GM18526 (cell line): ENCODE measurements around the gene OR52W1.

Experiments
- POLR2A ChIP-seq: IDR thresholded peaks from 3 replicates; pipeline ENCODE4 v1.6.1; 2011; ENCODE audit not compliant: insufficient read length; ENCODE audit errors: extremely low read depth

Gene OR52W1, protein sequence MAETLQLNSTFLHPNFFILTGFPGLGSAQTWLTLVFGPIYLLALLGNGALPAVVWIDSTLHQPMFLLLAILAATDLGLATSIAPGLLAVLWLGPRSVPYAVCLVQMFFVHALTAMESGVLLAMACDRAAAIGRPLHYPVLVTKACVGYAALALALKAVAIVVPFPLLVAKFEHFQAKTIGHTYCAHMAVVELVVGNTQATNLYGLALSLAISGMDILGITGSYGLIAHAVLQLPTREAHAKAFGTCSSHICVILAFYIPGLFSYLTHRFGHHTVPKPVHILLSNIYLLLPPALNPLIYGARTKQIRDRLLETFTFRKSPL

GRCh38 chr11:6199174-6199810 lies at the start of gene OR52W1:
OR52W1 (plus strand) TSS chr11:6199224; CDS start chr11:6199224, 0 bp downstream.
- no peak for TF ChIP-seq POLR2A

GRCh38 chr11:6151117-6151516 lies 47.9 kb upstream of the OR52W1 start:
- no peak for TF ChIP-seq POLR2A

GRCh38 chr11:6152126-6152525 lies 46.9 kb upstream of the OR52W1 start:
- TF ChIP-seq POLR2A, result no peak

DNA sequence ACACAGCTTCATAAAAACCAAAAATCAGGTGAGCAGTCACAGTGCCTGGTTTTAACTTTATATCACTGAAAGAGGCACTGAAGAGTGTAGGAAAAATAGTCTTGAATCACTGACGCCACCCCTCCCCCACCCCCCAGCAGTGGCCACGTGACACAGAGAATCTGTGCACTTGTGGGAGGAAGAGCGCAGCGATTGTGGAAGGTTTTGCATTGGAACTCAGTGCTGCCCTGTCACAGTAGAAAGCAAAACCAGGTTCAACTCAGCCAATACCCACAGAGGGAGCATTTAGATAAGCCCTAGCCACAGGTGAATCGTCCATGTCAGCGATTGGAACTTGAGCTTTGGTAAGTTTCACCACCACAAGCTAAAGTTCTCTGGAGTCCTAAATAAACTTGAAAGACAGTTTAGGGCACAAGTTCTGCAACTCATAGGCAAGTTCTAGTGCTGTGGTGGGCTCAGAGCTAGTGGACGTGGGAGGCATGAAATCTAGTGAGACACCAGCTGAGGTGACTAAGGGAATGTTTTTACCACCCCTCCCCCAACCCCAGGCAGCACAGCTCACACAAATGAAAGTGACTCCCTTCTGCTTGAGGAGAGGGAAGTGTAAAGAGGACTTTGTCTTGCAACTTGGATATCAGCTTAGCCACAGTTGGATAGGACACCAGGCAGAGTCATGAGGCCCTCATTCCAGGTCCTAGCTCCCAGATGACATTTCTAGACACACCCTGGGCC lies 42.2 kb upstream of the OR52W1 start:
- no peak for TF ChIP-seq POLR2A

- no peak for TF ChIP-seq POLR2A
These were observed 28.8 kb upstream of the OR52W1 start, which contains the start of gene OR52B2 for GRCh38 chr11:6170226-6170625. OR52B2 (minus strand) TSS chr11:6170326; CDS start chr11:6170326, 0 bp downstream.

GRCh38 chr11:6175440-6175839 lies 23.6 kb upstream of the OR52W1 start:
- no peak for TF ChIP-seq POLR2A

GRCh38 chr11:6191742-6192141 lies 7.3 kb upstream of the OR52W1 start:
- no peak for TF ChIP-seq POLR2A

DNA sequence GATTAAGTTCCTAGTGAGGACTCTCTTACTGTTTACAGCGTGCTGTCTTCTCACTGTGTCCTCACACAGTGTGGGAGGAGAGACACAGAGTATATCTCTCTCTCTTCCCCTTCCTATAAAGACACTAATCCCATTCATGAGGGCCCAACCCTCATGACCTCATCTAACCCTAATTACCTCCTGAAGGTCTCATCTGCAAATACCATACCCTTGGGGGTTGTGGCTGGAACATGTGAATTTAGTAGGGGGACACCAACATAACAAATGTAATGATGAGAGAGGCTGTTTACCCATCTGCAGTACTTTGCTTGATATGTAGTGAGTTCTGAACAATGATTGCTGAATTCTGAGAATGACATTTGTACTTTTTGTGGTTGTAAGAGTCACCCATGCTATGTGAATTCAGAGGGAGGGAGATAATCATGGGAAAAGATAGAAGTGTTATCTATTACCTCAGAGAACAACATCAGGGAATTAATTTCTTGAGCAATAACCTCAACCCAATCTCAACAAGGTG lies 4.9 kb upstream of the OR52W1 start:
- TF ChIP-seq POLR2A, result no peak

DNA sequence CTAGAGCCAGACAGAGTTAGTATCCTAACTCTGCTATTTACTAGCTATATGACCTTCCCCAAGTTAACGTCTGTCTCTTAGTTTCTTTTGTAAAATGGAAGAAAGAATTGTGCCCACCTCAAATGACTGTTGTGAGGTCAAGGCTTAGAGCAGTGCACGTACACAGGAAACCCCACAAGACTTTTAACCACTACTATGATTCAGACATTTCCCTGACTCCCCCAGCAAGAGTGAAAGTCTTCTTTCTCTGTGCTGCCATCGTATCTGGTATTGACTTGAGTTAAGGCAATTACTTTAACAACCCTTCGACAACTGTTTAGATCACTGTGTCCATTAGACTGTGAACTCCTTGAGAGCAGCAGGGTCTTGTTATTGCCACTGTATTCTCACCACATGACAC lies 2.6 kb upstream of the OR52W1 start:
- TF ChIP-seq POLR2A, result no peak

DNA sequence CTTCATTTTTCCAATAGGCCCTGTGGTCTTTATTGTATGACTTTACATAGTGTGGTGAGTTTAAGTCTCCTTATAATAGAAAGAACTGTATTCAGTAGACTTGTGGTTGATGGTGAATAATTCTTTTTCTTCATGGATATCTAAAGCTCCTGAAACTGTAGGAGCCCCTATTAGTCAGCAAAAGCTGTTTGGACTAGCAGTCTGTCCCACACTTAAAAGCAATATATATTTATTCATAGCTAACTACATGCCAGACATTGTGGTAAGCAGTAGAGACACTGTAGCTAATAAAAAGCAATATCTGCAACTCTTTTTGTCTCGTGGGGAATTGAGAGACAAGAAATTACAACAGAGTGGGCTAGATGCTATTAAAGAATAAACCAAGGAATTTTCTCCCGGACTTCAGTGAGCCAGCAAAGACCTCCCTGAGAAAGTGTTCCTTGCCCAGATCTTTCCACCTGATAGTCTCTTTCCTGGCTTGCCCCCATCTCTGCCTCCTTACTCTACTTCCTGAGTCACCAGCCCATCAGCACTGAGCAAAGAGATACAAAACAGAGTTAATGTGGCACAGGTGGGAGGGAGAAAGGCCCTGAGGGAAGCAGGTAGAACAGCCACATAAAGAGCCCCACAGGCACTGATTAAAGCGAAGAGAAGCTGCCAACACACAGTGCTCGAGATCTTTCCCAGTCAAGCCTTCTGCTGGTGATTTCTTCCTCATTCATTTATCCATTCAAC lies 1.4 kb upstream of the OR52W1 start:
- no peak for TF ChIP-seq POLR2A

- no peak for TF ChIP-seq POLR2A
These were observed 2.0 kb downstream of the OR52W1 start for GRCh38 chr11:6200975-6201374.

DNA sequence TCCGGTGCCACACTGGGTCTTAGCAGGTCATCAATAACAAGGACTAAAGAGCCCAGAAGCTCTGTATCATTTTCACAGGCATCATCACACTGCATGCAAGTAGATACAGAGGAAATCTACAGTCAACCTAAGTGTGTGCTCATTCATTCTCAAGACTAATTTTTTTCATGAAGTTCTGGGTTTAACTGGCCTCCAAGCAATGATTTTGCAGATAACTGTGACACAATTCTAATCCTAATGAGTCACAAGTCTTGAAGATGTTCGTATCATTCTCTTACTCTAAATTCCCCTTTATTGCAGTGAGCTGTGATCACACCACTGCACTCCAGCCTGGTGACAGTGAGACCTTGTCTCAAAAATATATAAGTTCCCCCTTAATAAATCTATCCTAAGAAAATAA lies 2.5 kb downstream of the OR52W1 start:
- no peak for TF ChIP-seq POLR2A

DNA sequence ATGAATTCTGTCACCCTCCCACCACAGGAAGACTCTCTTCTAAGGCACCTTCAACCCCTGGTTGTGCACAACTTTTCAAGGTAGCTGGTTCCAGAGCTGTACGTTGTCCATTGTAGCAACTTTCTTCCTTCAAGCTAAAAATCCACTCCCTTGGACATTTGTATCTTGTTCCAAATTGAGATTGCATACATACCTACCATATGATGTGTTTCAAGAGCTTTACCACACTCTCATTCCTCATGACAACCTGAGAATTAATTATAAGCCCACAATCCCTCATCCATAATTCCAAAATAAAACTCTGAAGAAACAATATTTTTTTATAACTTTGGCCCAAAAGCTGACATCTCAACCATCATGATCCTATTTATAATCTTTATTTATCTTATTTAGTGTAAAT lies 3.0 kb downstream of the OR52W1 start:
- TF ChIP-seq POLR2A, result no peak

DNA sequence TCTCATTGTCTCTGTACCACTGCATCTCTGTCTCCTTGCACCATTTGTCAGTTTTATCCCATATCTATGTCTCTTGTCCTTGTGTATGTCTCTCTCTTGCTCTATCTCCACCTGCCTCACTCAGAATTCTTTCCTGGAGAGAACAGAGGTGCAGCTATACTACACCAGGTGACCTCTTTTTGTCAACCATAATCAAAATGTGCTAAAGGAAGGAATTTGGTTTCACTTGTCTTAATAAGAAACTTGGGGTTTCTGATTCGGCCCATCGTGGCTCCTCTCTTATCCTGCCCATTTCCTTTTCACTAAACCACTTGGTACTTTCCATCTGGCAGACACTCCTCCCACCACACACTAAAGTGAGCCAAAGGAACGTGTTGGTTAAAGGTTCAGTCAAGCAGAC lies 4.3 kb downstream of the OR52W1 start:
- no peak for TF ChIP-seq POLR2A

- no peak for TF ChIP-seq POLR2A
These were observed 5.7 kb downstream of the OR52W1 start for GRCh38 chr11:6204706-6205105.

- no peak for TF ChIP-seq POLR2A
These were observed 6.3 kb downstream of the OR52W1 start, which contains the start of gene C11orf42 for GRCh38 chr11:6205366-6205765. C11orf42 (plus strand) TSS chr11:6205557; CDS start chr11:6205616, 59 bp downstream.
